Measurements from ENCODE around the gene ANKRD6. TPM values are rescaled to one million over a fixed set of nuclear protein-coding genes. Genes with fewer than 3 reads are reported as not detected.

ANKRD6 gene
- total RNA-seq, 1 experiment from 2014 or later = 20.5 TPM

- intact Hi-C loops (cut with micrococcal nuclease; ENCODE audit: unreplicated experiment) = no loop called here
- no peaks in the 10 kb centered on the region for H3K27me3 ChIP-seq (replicated peaks; ENCODE audit: control insufficient read depth, insufficient read depth, low read length)
- H3K4me1 Mint-ChIP-seq (ENCODE audit: low read depth, unreplicated experiment) = peaks cover 20% of the 10 kb centered on the region
- no peak overlapping the region for H3K27ac Mint-ChIP-seq (ENCODE audit: unreplicated experiment)
- H3K4me1 ChIP-seq = peaks cover 10% of the 10 kb centered on the region
- H3K4me3 ChIP-seq (ENCODE audit: low read depth, low read length) = no peak overlapping the region
- DNase-seq = no peak
- H3K36me3 Mint-ChIP-seq (ENCODE audit: insufficient read depth, unreplicated experiment) = no peaks in the 10 kb centered on the region
- POLR2A ChIA-PET = no interaction called here
- H3K4me3 Mint-ChIP-seq (ENCODE audit: unreplicated experiment) = no peak overlapping the region
- H3K9me3 ChIP-seq = no peaks in the 10 kb centered on the region
- no TSS peak for BruUV-seq (replicated peaks)
- no peaks in the 10 kb centered on the region for H3K27me3 Mint-ChIP-seq (ENCODE audit: insufficient read depth, unreplicated experiment)
- TF ChIP-seq, protein P1, sequence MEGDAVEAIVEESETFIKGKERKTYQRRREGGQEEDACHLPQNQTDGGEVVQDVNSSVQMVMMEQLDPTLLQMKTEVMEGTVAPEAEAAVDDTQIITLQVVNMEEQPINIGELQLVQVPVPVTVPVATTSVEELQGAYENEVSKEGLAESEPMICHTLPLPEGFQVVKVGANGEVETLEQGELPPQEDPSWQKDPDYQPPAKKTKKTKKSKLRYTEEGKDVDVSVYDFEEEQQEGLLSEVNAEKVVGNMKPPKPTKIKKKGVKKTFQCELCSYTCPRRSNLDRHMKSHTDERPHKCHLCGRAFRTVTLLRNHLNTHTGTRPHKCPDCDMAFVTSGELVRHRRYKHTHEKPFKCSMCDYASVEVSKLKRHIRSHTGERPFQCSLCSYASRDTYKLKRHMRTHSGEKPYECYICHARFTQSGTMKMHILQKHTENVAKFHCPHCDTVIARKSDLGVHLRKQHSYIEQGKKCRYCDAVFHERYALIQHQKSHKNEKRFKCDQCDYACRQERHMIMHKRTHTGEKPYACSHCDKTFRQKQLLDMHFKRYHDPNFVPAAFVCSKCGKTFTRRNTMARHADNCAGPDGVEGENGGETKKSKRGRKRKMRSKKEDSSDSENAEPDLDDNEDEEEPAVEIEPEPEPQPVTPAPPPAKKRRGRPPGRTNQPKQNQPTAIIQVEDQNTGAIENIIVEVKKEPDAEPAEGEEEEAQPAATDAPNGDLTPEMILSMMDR (IDR thresholded peaks at IDR 0.05; ENCODE audit: insufficient read depth in 1 of 2, low read depth in 1 of 2, low read length in 1 of 2, severe bottlenecking in 1 of 2, unreplicated experiment in 1 of 2) = no peak
- no peaks in the 10 kb centered on the region for H3K36me3 ChIP-seq (ENCODE audit: control insufficient read depth, insufficient read depth, low read length)
- no peaks in the 10 kb centered on the region for H3K9me3 Mint-ChIP-seq (ENCODE audit: unreplicated experiment)
- CTCF ChIA-PET = no interaction called here
Measured at GRCh38 chr6:89487864-89488263, 54.9 kb downstream of the ANKRD6 start.

DNA sequence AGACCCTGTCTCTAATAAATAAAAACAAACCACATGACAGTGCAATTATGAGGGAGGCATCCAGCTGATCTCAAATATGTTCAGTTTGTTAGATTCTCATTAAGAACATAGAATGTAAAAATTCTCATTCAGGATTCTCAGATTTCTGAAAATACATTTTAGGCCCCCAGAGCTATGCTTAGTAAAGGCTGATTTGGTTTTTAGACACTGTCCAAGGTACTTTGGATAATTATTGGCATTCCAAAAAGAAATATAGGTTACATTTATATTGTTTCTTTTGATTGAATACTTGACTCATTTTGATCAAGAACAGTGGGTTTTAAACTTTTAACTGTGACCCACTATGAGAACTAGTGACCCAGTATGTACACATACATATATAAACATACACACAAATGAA lies 55.5 kb downstream of the ANKRD6 start:
- ChIA-PET POLR2A (no interaction called here), CTCF (no interaction called here)
- DNase-seq = no peak
- intact Hi-C loops (cut with micrococcal nuclease; ENCODE audit: unreplicated experiment) = no loop called here
- H3K4me3 Mint-ChIP-seq (ENCODE audit: unreplicated experiment) = no peak overlapping the region
- H3K27me3 Mint-ChIP-seq (ENCODE audit: insufficient read depth, unreplicated experiment) = no peaks in the 10 kb centered on the region
- Histone ChIP-seq H3K27me3 (replicated peaks; ENCODE audit: control insufficient read depth, insufficient read depth, low read length) (no peaks in the 10 kb centered on the region), H3K36me3 (ENCODE audit: control insufficient read depth, insufficient read depth, low read length) (no peaks in the 10 kb centered on the region), H3K4me1 (peaks cover 5% of the 10 kb centered on the region), H3K9me3 (no peaks in the 10 kb centered on the region), H3K4me3 (ENCODE audit: low read depth, low read length) (no peak overlapping the region)
- TF ChIP-seq, protein P1 (IDR thresholded peaks at IDR 0.05; ENCODE audit: insufficient read depth in 1 of 2, low read depth in 1 of 2, low read length in 1 of 2, severe bottlenecking in 1 of 2, unreplicated experiment in 1 of 2) = no peak
- BruUV-seq (replicated peaks) = no TSS peak
- no peak overlapping the region for H3K27ac Mint-ChIP-seq (ENCODE audit: unreplicated experiment)
- peaks cover 15% of the 10 kb centered on the region for H3K4me1 Mint-ChIP-seq (ENCODE audit: low read depth, unreplicated experiment)
- no peaks in the 10 kb centered on the region for H3K36me3 Mint-ChIP-seq (ENCODE audit: insufficient read depth, unreplicated experiment)
- H3K9me3 Mint-ChIP-seq (ENCODE audit: unreplicated experiment) = no peaks in the 10 kb centered on the region

DNA sequence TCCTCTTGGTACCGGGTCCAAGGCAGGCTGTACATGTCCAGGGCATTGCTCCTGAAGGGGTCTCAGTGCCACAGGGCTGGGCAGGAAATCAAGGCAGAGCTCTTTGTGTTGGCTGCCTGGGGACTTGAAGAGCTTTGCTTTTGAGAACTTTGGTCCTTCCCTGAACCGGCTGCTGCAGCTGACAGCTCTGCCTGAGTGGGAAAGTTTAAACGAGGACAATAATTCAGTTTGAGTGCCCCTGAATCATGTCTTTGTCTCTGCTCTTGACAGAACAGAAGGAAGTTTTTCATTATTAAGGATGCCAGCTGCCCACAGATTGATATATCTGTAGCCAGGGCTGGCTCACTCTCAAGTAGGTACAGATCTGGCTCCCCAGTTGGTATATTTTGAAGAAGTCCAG lies 56.1 kb downstream of the ANKRD6 start:
- CTCF ChIA-PET = no interaction called here
- no peaks in the 10 kb centered on the region for H3K27me3 ChIP-seq (replicated peaks; ENCODE audit: control insufficient read depth, insufficient read depth, low read length)
- peaks cover 4% of the 10 kb centered on the region; the same call in 1 of the 2 replicates for H3K4me1 ChIP-seq
- Mint-ChIP-seq H3K4me1 (ENCODE audit: low read depth, unreplicated experiment) (peaks cover 17% of the 10 kb centered on the region), H3K9me3 (ENCODE audit: unreplicated experiment) (no peaks in the 10 kb centered on the region), H3K36me3 (ENCODE audit: insufficient read depth, unreplicated experiment) (no peaks in the 10 kb centered on the region), H3K4me3 (ENCODE audit: unreplicated experiment) (no peak overlapping the region), H3K27ac (ENCODE audit: unreplicated experiment) (no peak overlapping the region), H3K27me3 (ENCODE audit: insufficient read depth, unreplicated experiment) (no peaks in the 10 kb centered on the region)
- POLR2A ChIA-PET = no interaction called here
- H3K36me3 ChIP-seq (ENCODE audit: control insufficient read depth, insufficient read depth, low read length) = no peaks in the 10 kb centered on the region
- BruUV-seq (replicated peaks) = no TSS peak
- TF ChIP-seq, protein P1 (IDR thresholded peaks at IDR 0.05; ENCODE audit: insufficient read depth in 1 of 2, low read depth in 1 of 2, low read length in 1 of 2, severe bottlenecking in 1 of 2, unreplicated experiment in 1 of 2) = no peak
- no peaks in the 10 kb centered on the region for H3K9me3 ChIP-seq
- no peak overlapping the region for H3K4me3 ChIP-seq (ENCODE audit: low read depth, low read length)
- intact Hi-C loops (cut with micrococcal nuclease; ENCODE audit: unreplicated experiment) = no loop called here
- DNase-seq = no peak

Data from Caco-2 (cell line).